Epidermal melanocyte (primary cell): ENCODE measurements around the gene LRRFIP1.
"Not testable (repeated sequence)": the region's sequence is repeated elsewhere in the genome, so short reads cannot be mapped to it uniquely, and the experiment has no call there.

Experiments used
- DNase-seq: peaks from one replicate; pipeline ENCODE4 v3.0.0; 2011; ENCODE audit warnings: low spot score; ENCODE audit not compliant: insufficient read length

Gene LRRFIP1

GRCh38 chr2:237766340-237766739 is 139.0 kb downstream of the LRRFIP1 start:
- no peak for DNase-seq

GRCh38 chr2:237772513-237772912 is 145.1 kb downstream of the LRRFIP1 start:
- no peak for DNase-seq

GRCh38 chr2:237773826-237774225 is 146.4 kb downstream of the LRRFIP1 start:
- no peak for DNase-seq

GRCh38 chr2:237774811-237775553 is 147.6 kb downstream of the LRRFIP1 start:
- DNase-seq = peak; percentile 21

- no peak for DNase-seq
Measured at GRCh38 chr2:237779521-237779920, 152.1 kb downstream of the LRRFIP1 start.

GRCh38 chr2:237782181-237782580 is 154.8 kb downstream of the LRRFIP1 start:
- DNase-seq = no peak

- DNase-seq = not testable (repeated sequence)
Measured at GRCh38 chr2:237783678-237784077, 156.3 kb downstream of the LRRFIP1 start.

GRCh38 chr2:237786936-237787335 is 159.5 kb downstream of the LRRFIP1 start:
- DNase-seq = no peak

- no peak for DNase-seq
Measured at GRCh38 chr2:237790353-237790752, 163.0 kb downstream of the LRRFIP1 start.

GRCh38 chr2:237791977-237792727 is 164.8 kb downstream of the LRRFIP1 start:
- DNase-seq = no peak

GRCh38 chr2:237797253-237797652 is 169.9 kb downstream of the LRRFIP1 start:
- DNase-seq = no peak

GRCh38 chr2:237798236-237799059 is 171.1 kb downstream of the LRRFIP1 start, which contains the start of gene RBM44:
Gene RBM44, plus strand, starts transcription at chr2:237798779. Its CDS starts 14,831 bp downstream, at chr2:237813610.
- no peak for DNase-seq

- DNase-seq = no peak
Measured at GRCh38 chr2:237799060-237799428, 171.7 kb downstream of the LRRFIP1 start.

GRCh38 chr2:237801466-237801865 is 174.1 kb downstream of the LRRFIP1 start:
- no peak for DNase-seq

GRCh38 chr2:237806334-237806733 is 178.9 kb downstream of the LRRFIP1 start:
- no peak for DNase-seq

GRCh38 chr2:237815637-237816036 is 188.2 kb downstream of the LRRFIP1 start:
- DNase-seq = no peak

GRCh38 chr2:237816531-237816930 is 189.1 kb downstream of the LRRFIP1 start:
- no peak for DNase-seq

- no peak for DNase-seq
Measured at GRCh38 chr2:237818066-237818473, 190.7 kb downstream of the LRRFIP1 start.

- no peak for DNase-seq
Measured at GRCh38 chr2:237819231-237819630, 191.8 kb downstream of the LRRFIP1 start.

GRCh38 chr2:237820421-237820820 is 193.0 kb downstream of the LRRFIP1 start:
- no peak for DNase-seq

GRCh38 chr2:237823544-237823943 is 196.2 kb downstream of the LRRFIP1 start:
- DNase-seq = no peak

GRCh38 chr2:237824085-237824484 is 196.7 kb downstream of the LRRFIP1 start:
- DNase-seq = no peak
